HCT116 (cell line): ENCODE results near the gene NOLC1. TPM values are rescaled to one million over a fixed set of nuclear protein-coding genes. Genes with fewer than 3 reads are reported as not detected.
"Not testable (repeated sequence)": the region's sequence is repeated elsewhere in the genome, so short reads cannot be mapped to it uniquely, and the experiment has no call there.

Experiments
- ATAC-seq: fragments of 200-7000 bp; cut with Tn5 transposase; 2 replicates; pipeline ENCODE4 v1.9.1; 2020; ENCODE audit warnings: mild to moderate bottlenecking, moderate library complexity
- BruUV-seq: library from RNA; stranded (reverse); fragments of 400-500 nt; replicated peaks from 2 replicates; lab custom pipeline; 2021; lab: Mats Ljungman, UMichigan
- CTCF ChIA-PET: fragments of 300-600 bp; sonication (Branson Sonifier 250); formaldehyde crosslinking; loops from one replicate; lab custom pipeline; 2021; ENCODE audit warnings: antibody characterized with exemption; lab: Charles Lee
- POLR2A ChIA-PET: fragments of 300-600, 350-600 bp; sonication (Branson Sonifier 250); formaldehyde crosslinking; loops from one replicate; lab custom pipeline; 2021; ENCODE audit warnings: antibody characterized with exemption; lab: Charles Lee
- RAD21 ChIA-PET, 2 experiments: fragments of 300-600 bp; sonication (Branson Sonifier 250); formaldehyde crosslinking; loops; one replicate each; lab custom pipeline; 2023; ENCODE audit warnings: low total read pairs in 2 of 2; ENCODE audit not compliant: uncharacterized antibody in 2 of 2, unreplicated experiment in 2 of 2, low non-redundant PET in 1 of 2; lab: Charles Lee
- DNase-seq: peaks from one replicate; pipeline ENCODE4 v3.0.0-alpha.2; 2010; ENCODE audit warnings: low read depth, low spot score
- H2AFZ ChIP-seq: fragments of 200-600 bp; shearing (Covaris generic), sonication (generic); 2 replicates; pipeline ENCODE4 v1.6.1; 2017; ENCODE audit warnings: low read depth, mixed run types, mixed read lengths, antibody characterized with exemption, low read length; ENCODE audit not compliant: poor library complexity, severe bottlenecking
- H3K27ac ChIP-seq: 2 replicates; pipeline ENCODE4 v1.5.1; 2012; ENCODE audit warnings: low read depth, low read length
- H3K27me3 ChIP-seq: fragments of 200-600 bp; sonication (generic); 2 replicates; pipeline ENCODE4 v1.6.1; 2016; ENCODE audit warnings: mixed run types, low read length, mixed read lengths; ENCODE audit not compliant: insufficient read depth
- H3K36me3 ChIP-seq, 2 experiments: fragments of 200-500 bp in 1 of 2; fragments of 200-600 bp in 1 of 2; sonication (Bioruptor generic) in 1 of 2; sonication (generic) in 1 of 2; 2 replicates each; pipeline versions ENCODE4 v1.5.1 to v1.6.1; 2014 to 2016; ENCODE audit warnings: low read length in 2 of 2, inconsistent platforms in 1 of 2, mixed read lengths in 1 of 2, mixed run types in 1 of 2; ENCODE audit not compliant: insufficient read depth in 2 of 2, control insufficient read depth in 1 of 2
- H3K4me1 ChIP-seq, 2 experiments: fragments of 200-600 bp in 1 of 2; sonication (generic) in 1 of 2; 2 replicates each; pipeline versions ENCODE4 v1.5.1 to v1.6.1; 2012 to 2017; ENCODE audit warnings: low read length in 2 of 2, inconsistent platforms in 1 of 2, mild to moderate bottlenecking in 1 of 2, mixed read lengths in 1 of 2, mixed run types in 1 of 2, moderate library complexity in 1 of 2; ENCODE audit not compliant: insufficient read depth in 2 of 2, control insufficient read depth in 1 of 2
- H3K4me2 ChIP-seq: fragments of 200-600 bp; sonication (generic); 2 replicates; pipeline ENCODE4 v1.6.1; 2017; ENCODE audit warnings: mixed run types, low read length, mixed read lengths
- H3K4me3 ChIP-seq, 2 experiments: fragments of 200-600 bp in 1 of 2; sonication (generic) in 1 of 2; replicated peaks in 1 of 2; 2 replicates each; pipeline ENCODE4 v1.5.1; 2011 to 2016; ENCODE audit warnings: low read length in 2 of 2, control low read depth in 1 of 2, low read depth in 1 of 2, mild to moderate bottlenecking in 1 of 2, mixed read lengths in 1 of 2, mixed run types in 1 of 2
- H3K79me2 ChIP-seq: fragments of 200-600 bp; sonication (generic); 2 replicates; pipeline ENCODE4 v1.6.1; 2017; ENCODE audit warnings: mild to moderate bottlenecking, mixed run types, low read length, moderate library complexity, mixed read lengths; ENCODE audit not compliant: insufficient read depth
- H3K9ac ChIP-seq: fragments of 200-600 bp; sonication (generic); 2 replicates; pipeline ENCODE4 v1.6.1; 2016; ENCODE audit warnings: low read length, mixed read lengths
- H3K9me2 ChIP-seq: fragments of 200-600 bp; sonication (generic), shearing (Covaris generic); 2 replicates; pipeline ENCODE4 v1.6.1; 2017; ENCODE audit warnings: mixed run types, mild to moderate bottlenecking, moderate library complexity; ENCODE audit not compliant: insufficient read depth
- H3K9me3 ChIP-seq, 2 experiments: fragments of 200-500 bp in 1 of 2; fragments of 200-600 bp in 1 of 2; sonication (Bioruptor generic) in 1 of 2; sonication (generic) in 1 of 2; 2 replicates each; pipeline ENCODE4 v1.6.1; 2014 to 2017; ENCODE audit warnings: low read length in 2 of 2, mixed read lengths in 2 of 2, inconsistent platforms in 1 of 2, low read depth in 1 of 2, mild to moderate bottlenecking in 1 of 2, mixed run types in 1 of 2, moderate library complexity in 1 of 2; ENCODE audit not compliant: control insufficient read depth in 1 of 2, insufficient read depth in 1 of 2
- H4K20me1 ChIP-seq: fragments of 200-600 bp; sonication (generic), shearing (Covaris generic); 2 replicates; pipeline ENCODE4 v1.6.1; 2017; ENCODE audit warnings: mixed run types, mild to moderate bottlenecking, moderate library complexity; ENCODE audit not compliant: insufficient read depth
- CBX3 ChIP-seq: IDR thresholded peaks from 2 replicates; pipeline ENCODE4 v1.6.1; 2012; ENCODE audit warnings: low read depth
- CEBPB ChIP-seq: IDR thresholded peaks from 2 replicates; pipeline ENCODE4 v1.6.1; 2012; ENCODE audit warnings: low read depth
- CTCF ChIP-seq, 3 experiments: fragments of 200-600 bp in 1 of 3; sonication (generic) in 1 of 3; IDR thresholded peaks in 2 of 3; conservative IDR thresholded peaks in 1 of 3; 2 replicates each; pipeline ENCODE4 v1.5.1; 2012 to 2017; ENCODE audit warnings: low read depth in 2 of 3, low read length in 2 of 3, antibody characterized with exemption in 1 of 3, borderline replicate concordance in 1 of 3, control low read depth in 1 of 3, mild to moderate bottlenecking in 1 of 3, mixed read lengths in 1 of 3, mixed run types in 1 of 3, moderate library complexity in 1 of 3; ENCODE audit not compliant: insufficient read depth in 1 of 3
- ELF1 ChIP-seq: IDR thresholded peaks from 2 replicates; pipeline ENCODE4 v1.6.1; 2012; ENCODE audit warnings: low read depth, borderline replicate concordance
- EZH2 ChIP-seq: fragments of 200-600 bp; sonication (generic); IDR thresholded peaks from 2 replicates; pipeline ENCODE4 v1.6.1; 2017; ENCODE audit warnings: antibody characterized with exemption, mixed run types
- EZH2phosphoT487 ChIP-seq: fragments of 200-600 bp; IDR thresholded peaks from 2 replicates; pipeline ENCODE4 v1.6.1; 2018; ENCODE audit warnings: antibody characterized with exemption, borderline replicate concordance
- FOSL1 ChIP-seq: IDR thresholded peaks from 2 replicates; pipeline ENCODE4 v1.6.1; 2012; ENCODE audit warnings: low read depth
- JUND ChIP-seq: IDR thresholded peaks from 2 replicates; pipeline ENCODE4 v1.6.1; 2012
- POLR2A ChIP-seq: IDR thresholded peaks from 2 replicates; pipeline ENCODE4 v1.7.0; 2011; ENCODE audit warnings: borderline replicate concordance; ENCODE audit not compliant: insufficient read depth, insufficient read length; ENCODE audit errors: extremely low read depth
- RAD21 ChIP-seq: IDR thresholded peaks from 2 replicates; pipeline ENCODE4 v1.6.1; 2012; ENCODE audit warnings: low read depth, mild to moderate bottlenecking
- SP1 ChIP-seq: IDR thresholded peaks from 2 replicates; pipeline ENCODE4 v1.6.1; 2012; ENCODE audit warnings: low read depth
- YY1 ChIP-seq: IDR thresholded peaks from 2 replicates; pipeline ENCODE4 v1.6.1; 2011; ENCODE audit warnings: low read length, low read depth, moderate library complexity, mild to moderate bottlenecking; ENCODE audit not compliant: insufficient replicate concordance; ENCODE audit errors: extremely low read depth
- ZNF274 ChIP-seq: fragments of 200-500 bp; sonication (Bioruptor generic); IDR thresholded peaks from 2 replicates; pipeline ENCODE4 v1.6.1; 2014; ENCODE audit warnings: mild to moderate bottlenecking, low read depth, low read length, inconsistent platforms
- intact Hi-C: fragments of 100-400 bp; cut with micrococcal nuclease; formaldehyde crosslinking; loops from 2 replicates; pipeline ENCODE4 v1.10.0; 2022
- total RNA-seq: library from RNA; stranded (reverse); gene quantifications from one replicate; pipeline ENCODE4 v1.2.1, GENCODE V29; 2021; ENCODE audit not compliant: unreplicated experiment
- TF ChIP-seq, protein P1 (sequence below): IDR thresholded peaks from 2 replicates; pipeline ENCODE4 v1.6.1; 2012; ENCODE audit warnings: low read depth

Gene NOLC1
- total RNA-seq, 1 experiment from 2014 or later: 231 TPM

DNA sequence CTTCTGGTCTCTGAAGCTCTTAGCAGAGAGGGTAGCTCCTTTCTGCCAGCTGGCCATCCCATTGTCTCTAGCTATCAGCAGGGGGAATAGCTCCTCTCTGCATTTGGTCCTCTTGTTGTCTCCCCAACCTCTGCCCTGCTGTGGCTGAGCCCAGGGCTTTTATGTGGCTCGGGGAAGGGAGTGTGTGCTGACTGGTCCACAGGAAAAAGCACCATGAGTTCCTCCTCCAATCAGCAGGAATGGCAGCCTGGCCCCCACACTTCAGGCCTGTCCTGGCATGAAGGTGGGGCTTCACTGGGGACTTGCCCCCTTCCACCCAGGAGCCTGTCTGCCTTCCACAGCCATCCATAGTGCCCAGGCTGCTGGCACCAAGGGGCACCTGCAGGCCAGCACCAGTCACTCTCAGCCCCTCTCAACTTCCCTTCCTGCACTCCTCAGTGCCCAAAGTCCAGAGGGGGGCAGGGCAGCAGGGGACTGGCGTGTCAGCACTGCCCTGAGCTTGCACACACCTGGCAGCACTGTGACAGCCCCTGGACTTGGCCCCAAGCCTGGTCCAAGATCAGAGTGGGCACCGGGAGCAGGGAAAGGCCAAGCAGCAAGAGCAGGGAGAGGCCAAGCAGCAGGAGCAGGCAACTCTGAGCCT lies 36.2 kb downstream of the NOLC1 start:
- Histone ChIP-seq H3K4me3 (no peak overlapping the region), H3K27me3 (no peaks in the 10 kb centered on the region), H3K9me2 (no peaks in the 10 kb centered on the region), H3K9me3 (peaks cover 25 to 37% of the 10 kb centered on the region in 2 experiments; a peak in 3 of 4 replicates), H2AFZ (no peak overlapping the region), H3K27ac (no peak overlapping the region), H3K36me3 (peaks cover 0 to 5% of the 10 kb centered on the region in 2 experiments; a peak in 1 of 4 replicates), H4K20me1 (no peaks in the 10 kb centered on the region), H3K4me2 (no peak overlapping the region), H3K4me1 (no peaks in the 10 kb centered on the region), H3K79me2 (no peaks in the 10 kb centered on the region), H3K9ac (no peak overlapping the region)
- intact Hi-C loops: no loop called here
- ChIA-PET POLR2A (no interaction called here), RAD21 (no interaction called here), CTCF (interaction anchor here (1.3 kb wide), 1 partner anchor 19 kb away, joined by 5 read pairs; no protein-coding TSS in a partner anchor)
- ATAC-seq: peak; percentile 6; the same call in 1 of the 2 replicates
- BruUV-seq: no TSS peak
- DNase-seq: no peak
- TF ChIP-seq POLR2A: no peak
- no peak for TF ChIP-seq FOSL1
- TF ChIP-seq YY1: no peak
- TF ChIP-seq CTCF (IDR thresholded peaks at IDR 0.05 in 2 of 3, conservative IDR thresholded peaks at IDR 0.05 in 1 of 3; ENCODE audit: borderline replicate concordance in 1 of 3, insufficient read depth in 1 of 3, low read depth in 2 of 3, low read length in 2 of 3): no peak
- TF ChIP-seq SP1: no peak
- TF ChIP-seq EZH2phosphoT487: no peak
- no peak for TF ChIP-seq RAD21
- TF ChIP-seq, protein P1, sequence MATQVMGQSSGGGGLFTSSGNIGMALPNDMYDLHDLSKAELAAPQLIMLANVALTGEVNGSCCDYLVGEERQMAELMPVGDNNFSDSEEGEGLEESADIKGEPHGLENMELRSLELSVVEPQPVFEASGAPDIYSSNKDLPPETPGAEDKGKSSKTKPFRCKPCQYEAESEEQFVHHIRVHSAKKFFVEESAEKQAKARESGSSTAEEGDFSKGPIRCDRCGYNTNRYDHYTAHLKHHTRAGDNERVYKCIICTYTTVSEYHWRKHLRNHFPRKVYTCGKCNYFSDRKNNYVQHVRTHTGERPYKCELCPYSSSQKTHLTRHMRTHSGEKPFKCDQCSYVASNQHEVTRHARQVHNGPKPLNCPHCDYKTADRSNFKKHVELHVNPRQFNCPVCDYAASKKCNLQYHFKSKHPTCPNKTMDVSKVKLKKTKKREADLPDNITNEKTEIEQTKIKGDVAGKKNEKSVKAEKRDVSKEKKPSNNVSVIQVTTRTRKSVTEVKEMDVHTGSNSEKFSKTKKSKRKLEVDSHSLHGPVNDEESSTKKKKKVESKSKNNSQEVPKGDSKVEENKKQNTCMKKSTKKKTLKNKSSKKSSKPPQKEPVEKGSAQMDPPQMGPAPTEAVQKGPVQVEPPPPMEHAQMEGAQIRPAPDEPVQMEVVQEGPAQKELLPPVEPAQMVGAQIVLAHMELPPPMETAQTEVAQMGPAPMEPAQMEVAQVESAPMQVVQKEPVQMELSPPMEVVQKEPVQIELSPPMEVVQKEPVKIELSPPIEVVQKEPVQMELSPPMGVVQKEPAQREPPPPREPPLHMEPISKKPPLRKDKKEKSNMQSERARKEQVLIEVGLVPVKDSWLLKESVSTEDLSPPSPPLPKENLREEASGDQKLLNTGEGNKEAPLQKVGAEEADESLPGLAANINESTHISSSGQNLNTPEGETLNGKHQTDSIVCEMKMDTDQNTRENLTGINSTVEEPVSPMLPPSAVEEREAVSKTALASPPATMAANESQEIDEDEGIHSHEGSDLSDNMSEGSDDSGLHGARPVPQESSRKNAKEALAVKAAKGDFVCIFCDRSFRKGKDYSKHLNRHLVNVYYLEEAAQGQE: no peak
- no peak for TF ChIP-seq EZH2
- TF ChIP-seq CBX3: no peak
- TF ChIP-seq CEBPB: no peak
- TF ChIP-seq ELF1: no peak
- TF ChIP-seq ZNF274: no peak
- no peak for TF ChIP-seq JUND

DNA sequence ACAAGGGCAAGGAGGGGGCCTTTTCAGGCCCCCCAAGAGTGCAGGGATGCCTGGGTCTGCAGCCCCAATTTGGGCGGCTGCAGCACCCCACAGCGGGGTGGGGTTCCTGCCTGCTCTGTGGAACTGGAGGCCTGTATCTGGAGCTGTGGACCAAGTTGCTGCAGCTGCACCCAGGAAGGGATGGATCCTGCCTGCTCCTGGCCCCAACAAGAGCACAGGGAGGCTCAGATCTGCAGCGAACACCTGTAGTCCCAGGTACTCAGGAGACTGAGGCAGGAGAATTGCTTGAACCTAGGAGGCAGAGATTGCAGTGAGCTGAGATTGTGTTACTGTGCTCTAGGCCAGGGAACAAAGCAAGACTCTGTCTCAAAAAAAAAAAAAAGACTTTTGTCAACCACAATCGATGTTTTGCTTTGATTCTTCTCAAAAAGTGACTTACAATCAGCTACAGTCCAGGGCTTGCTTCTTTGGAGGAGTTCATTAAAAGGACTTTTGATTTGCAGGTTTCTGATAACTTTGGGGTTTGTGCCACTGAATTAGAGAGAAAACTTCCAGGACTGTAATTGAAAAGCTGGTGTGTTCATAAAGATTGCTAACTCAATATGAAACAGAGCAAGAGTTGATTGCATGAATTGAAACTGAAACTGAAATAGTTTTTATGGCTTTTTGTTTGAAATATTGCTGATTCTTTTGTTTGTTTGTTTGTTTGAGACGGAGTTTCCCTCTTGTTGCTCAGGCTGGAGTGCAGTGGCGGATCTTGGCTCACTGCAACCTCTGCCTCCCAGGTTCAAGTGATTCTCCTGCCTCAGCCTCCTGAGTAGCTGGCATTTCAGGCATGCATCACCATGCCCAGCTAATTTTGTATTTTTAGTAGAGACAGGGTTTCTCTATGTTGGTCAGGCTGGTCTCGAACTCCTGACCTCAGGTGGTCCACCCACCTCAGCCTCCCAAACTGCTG lies 37.0 kb downstream of the NOLC1 start:
- H3K4me3 ChIP-seq, DNase-seq, H3K27me3 ChIP-seq, H3K4me1 ChIP-seq, H3K79me2 ChIP-seq, H3K36me3 ChIP-seq, H3K9me2 ChIP-seq, H4K20me1 ChIP-seq, H2AFZ ChIP-seq, intact Hi-C loops, ATAC-seq, BruUV-seq, H3K4me2 ChIP-seq, RAD21 ChIA-PET, H3K27ac ChIP-seq, H3K9ac ChIP-seq: not testable (repeated sequence)
- ChIA-PET POLR2A (interaction anchor here (0.7 kb wide), 1 partner anchor 12 kb away, joined by 3 read pairs; no protein-coding TSS in a partner anchor), CTCF (interaction anchor here (1.3 kb wide), 1 partner anchor 20 kb away, joined by 5 read pairs; no protein-coding TSS in a partner anchor)
- peaks cover 25 to 37% of the 10 kb centered on the region in 2 experiments; a peak in 3 of 4 replicates for H3K9me3 ChIP-seq
